ENCODE results near the gene FBXO31. TPM values are rescaled to one million over a fixed set of nuclear protein-coding genes. Genes with fewer than 3 reads are reported as not detected.

The FBXO31 gene
- total and polyA plus RNA-seq, 2 experiments from 2014 or later: 15.4 to 26.1 TPM

- TF ChIP-seq, protein P1, sequence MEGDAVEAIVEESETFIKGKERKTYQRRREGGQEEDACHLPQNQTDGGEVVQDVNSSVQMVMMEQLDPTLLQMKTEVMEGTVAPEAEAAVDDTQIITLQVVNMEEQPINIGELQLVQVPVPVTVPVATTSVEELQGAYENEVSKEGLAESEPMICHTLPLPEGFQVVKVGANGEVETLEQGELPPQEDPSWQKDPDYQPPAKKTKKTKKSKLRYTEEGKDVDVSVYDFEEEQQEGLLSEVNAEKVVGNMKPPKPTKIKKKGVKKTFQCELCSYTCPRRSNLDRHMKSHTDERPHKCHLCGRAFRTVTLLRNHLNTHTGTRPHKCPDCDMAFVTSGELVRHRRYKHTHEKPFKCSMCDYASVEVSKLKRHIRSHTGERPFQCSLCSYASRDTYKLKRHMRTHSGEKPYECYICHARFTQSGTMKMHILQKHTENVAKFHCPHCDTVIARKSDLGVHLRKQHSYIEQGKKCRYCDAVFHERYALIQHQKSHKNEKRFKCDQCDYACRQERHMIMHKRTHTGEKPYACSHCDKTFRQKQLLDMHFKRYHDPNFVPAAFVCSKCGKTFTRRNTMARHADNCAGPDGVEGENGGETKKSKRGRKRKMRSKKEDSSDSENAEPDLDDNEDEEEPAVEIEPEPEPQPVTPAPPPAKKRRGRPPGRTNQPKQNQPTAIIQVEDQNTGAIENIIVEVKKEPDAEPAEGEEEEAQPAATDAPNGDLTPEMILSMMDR (IDR thresholded peaks at IDR 0.05; ENCODE audit: low read depth, low read length): no peak
- Histone ChIP-seq H3K36me3 (no peaks in the 10 kb centered on the region), H3K4me3 (no peak overlapping the region), H3K9me3 (ENCODE audit: low read depth) (no peaks in the 10 kb centered on the region), H3K27me3 (no peaks in the 10 kb centered on the region), H3K27ac (no peak overlapping the region), H3K4me1 (ENCODE audit: low read depth) (no peaks in the 10 kb centered on the region)
- DNase-seq (ENCODE audit: low read depth in 1 of 2, low spot score in 1 of 2): no peak
Measured at GRCh38 chr16:87329436-87330256, 53.9 kb downstream of the FBXO31 start.

- DNase-seq (ENCODE audit: low read depth in 1 of 2, low spot score in 1 of 2): no peak
- no peaks in the 10 kb centered on the region for H3K4me1 ChIP-seq (ENCODE audit: low read depth)
- H3K27ac ChIP-seq: no peak overlapping the region
Measured at GRCh38 chr16:87328846-87329245, 54.7 kb downstream of the FBXO31 start.

DNA sequence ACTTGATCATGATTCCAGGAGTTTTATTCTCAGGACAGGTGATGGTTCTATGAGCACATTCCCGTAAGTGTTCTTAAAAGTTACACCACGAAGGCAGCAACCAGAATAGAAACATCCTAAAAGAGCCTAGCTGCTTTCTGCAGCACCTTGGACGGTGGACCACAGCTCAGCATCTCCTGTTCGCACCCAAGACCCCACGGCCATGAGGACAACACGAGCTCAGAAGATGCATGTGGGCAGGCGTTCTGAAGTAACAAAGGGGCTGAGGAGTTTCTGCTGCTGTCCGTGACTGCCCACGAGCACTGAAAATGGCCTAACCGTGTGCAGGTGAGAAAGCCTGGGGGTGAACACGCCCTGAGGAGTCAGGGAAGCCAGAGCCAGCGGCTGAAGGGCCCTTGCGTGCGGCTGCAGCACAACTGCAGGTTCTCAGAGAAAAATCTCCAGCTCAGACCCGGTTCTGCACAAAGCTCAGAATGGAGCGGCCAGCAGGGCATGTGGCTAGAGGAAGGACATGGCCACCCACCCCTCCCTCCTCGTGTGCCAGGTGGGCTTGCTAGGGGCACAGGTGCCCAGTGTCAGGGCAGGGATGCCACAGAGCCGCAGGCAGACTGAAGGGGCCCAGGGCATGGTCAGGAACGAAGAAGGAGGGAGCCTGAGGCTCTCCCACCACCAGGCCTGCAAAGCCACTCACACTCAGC lies 55.6 kb downstream of the FBXO31 start:
- H3K4me1 ChIP-seq (ENCODE audit: low read depth): no peaks in the 10 kb centered on the region
- H3K27me3 ChIP-seq: no peaks in the 10 kb centered on the region
- no peak for DNase-seq (ENCODE audit: low read depth in 1 of 2, low spot score in 1 of 2)
- no peak overlapping the region for H3K27ac ChIP-seq
- TF ChIP-seq, protein P1 (IDR thresholded peaks at IDR 0.05; ENCODE audit: low read depth, low read length): no peak
- no peaks in the 10 kb centered on the region for H3K36me3 ChIP-seq
- no peak overlapping the region for H3K4me3 ChIP-seq
- H3K9me3 ChIP-seq (ENCODE audit: low read depth): no peaks in the 10 kb centered on the region

More at GRCh38 chr16:87328846-87329245, 54.7 kb downstream of the FBXO31 start:
- H3K4me3 ChIP-seq: no peak overlapping the region
- H3K27me3 ChIP-seq: no peaks in the 10 kb centered on the region
- TF ChIP-seq, protein P1 (IDR thresholded peaks at IDR 0.05; ENCODE audit: low read depth, low read length): no peak
- H3K36me3 ChIP-seq: no peaks in the 10 kb centered on the region
- H3K9me3 ChIP-seq (ENCODE audit: low read depth): no peaks in the 10 kb centered on the region

DNA sequence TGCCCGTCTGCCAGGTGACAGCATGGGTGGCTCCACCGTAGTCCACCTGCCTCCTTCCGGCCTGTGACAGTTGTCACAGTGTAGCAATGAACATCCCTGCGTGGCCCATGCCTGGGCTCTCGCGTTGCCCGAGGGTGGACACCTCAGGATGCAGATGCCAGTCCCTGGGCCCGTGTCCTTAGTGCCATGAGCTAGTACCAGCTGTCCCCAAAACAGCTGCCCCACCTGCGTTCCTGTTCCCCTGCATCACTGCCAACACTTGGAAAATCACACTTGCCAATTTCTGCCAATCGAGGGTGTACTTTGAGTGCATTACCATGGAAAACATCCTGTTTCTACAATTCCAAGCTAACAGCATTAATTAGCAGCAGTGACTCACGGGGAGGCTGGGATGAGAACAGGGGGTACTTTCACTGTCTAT lies 57.4 kb downstream of the FBXO31 start:
- TF ChIP-seq, protein P1 (IDR thresholded peaks at IDR 0.05; ENCODE audit: low read depth, low read length): no peak
- Histone ChIP-seq H3K27ac (no peak overlapping the region), H3K9me3 (ENCODE audit: low read depth) (no peaks in the 10 kb centered on the region)

GRCh38 chr16:87325423-87325858 lies 58.1 kb downstream of the FBXO31 start:
- Histone ChIP-seq H3K27me3 (no peaks in the 10 kb centered on the region), H3K9me3 (ENCODE audit: low read depth) (no peaks in the 10 kb centered on the region), H3K4me3 (no peak overlapping the region), H3K4me1 (ENCODE audit: low read depth) (no peaks in the 10 kb centered on the region), H3K27ac (no peak overlapping the region), H3K36me3 (no peaks in the 10 kb centered on the region)
- DNase-seq (ENCODE audit: low read depth in 1 of 2, low spot score in 1 of 2): no peak
- TF ChIP-seq, protein P1 (IDR thresholded peaks at IDR 0.05; ENCODE audit: low read depth, low read length): no peak

More for the DNA sequence above, 57.4 kb downstream of the FBXO31 start:
- DNase-seq (ENCODE audit: low read depth in 1 of 2, low spot score in 1 of 2): no peak
- Histone ChIP-seq H3K4me1 (ENCODE audit: low read depth) (no peaks in the 10 kb centered on the region), H3K4me3 (no peak overlapping the region), H3K36me3 (no peaks in the 10 kb centered on the region), H3K27me3 (no peaks in the 10 kb centered on the region)
